Kidney epithelial cell (primary cell): ENCODE results near the gene CAMTA1. TPM values are rescaled to one million over a fixed set of nuclear protein-coding genes. Genes with fewer than 3 reads are reported as not detected.

Experiments
- DNase-seq: peaks from one replicate; pipeline ENCODE4 v3.0.0-alpha.2; 2010; ENCODE audit warnings: low read depth
- H3K27me3 ChIP-seq: 2 replicates; pipeline ENCODE4 v1.6.0; 2011; ENCODE audit warnings: low read length; ENCODE audit not compliant: control insufficient read depth, insufficient read depth
- H3K36me3 ChIP-seq: 2 replicates; pipeline ENCODE4 v1.5.1; 2011; ENCODE audit warnings: low read length; ENCODE audit not compliant: control insufficient read depth, insufficient read depth
- H3K4me3 ChIP-seq: 2 replicates; pipeline ENCODE4 v1.5.1; 2011; ENCODE audit warnings: low read depth, mild to moderate bottlenecking, control low read depth, low read length
- total RNA-seq: library from RNA; depleted of rRNA; stranded (reverse); fragments of >200 nt; gene quantifications from 2 replicates; pipeline ENCODE4 v1.2.3, GENCODE V29; 2015
- TF ChIP-seq, protein P1 (sequence below): IDR thresholded peaks from 2 replicates; pipeline ENCODE4 v1.5.1; 2011; ENCODE audit warnings: mild to moderate bottlenecking, moderate library complexity, low read length, control low read depth, inconsistent platforms; ENCODE audit not compliant: insufficient read depth, poor library complexity, severe bottlenecking

CAMTA1 gene
- total RNA-seq, 1 donor from 2014 or later = 76.5 TPM

DNA sequence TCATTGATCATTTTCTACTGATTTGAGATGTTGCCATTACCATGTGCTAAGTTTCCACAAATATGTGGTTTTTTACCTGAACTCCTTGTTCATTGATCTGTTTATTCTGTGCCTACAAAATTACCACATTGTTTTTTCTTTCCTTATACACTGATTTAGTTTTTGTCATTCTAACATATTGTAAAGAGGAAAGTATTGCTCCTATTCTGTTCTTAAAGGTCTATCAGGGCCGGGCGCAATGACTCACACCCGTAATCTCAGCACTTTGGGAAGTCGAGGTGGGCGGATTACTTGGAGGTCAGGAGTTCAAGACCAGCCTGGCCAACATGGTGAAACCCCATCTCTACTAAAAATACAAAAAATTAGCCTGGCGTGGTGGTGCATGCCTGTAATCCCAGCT is 75.1 kb downstream of the CAMTA1 start:
- Histone ChIP-seq H3K4me3 (no peak overlapping the region), H3K36me3 (peaks cover 1% of the 10 kb centered on the region), H3K27me3 (no peaks in the 10 kb centered on the region)
- no peak for DNase-seq
- TF ChIP-seq, protein P1, sequence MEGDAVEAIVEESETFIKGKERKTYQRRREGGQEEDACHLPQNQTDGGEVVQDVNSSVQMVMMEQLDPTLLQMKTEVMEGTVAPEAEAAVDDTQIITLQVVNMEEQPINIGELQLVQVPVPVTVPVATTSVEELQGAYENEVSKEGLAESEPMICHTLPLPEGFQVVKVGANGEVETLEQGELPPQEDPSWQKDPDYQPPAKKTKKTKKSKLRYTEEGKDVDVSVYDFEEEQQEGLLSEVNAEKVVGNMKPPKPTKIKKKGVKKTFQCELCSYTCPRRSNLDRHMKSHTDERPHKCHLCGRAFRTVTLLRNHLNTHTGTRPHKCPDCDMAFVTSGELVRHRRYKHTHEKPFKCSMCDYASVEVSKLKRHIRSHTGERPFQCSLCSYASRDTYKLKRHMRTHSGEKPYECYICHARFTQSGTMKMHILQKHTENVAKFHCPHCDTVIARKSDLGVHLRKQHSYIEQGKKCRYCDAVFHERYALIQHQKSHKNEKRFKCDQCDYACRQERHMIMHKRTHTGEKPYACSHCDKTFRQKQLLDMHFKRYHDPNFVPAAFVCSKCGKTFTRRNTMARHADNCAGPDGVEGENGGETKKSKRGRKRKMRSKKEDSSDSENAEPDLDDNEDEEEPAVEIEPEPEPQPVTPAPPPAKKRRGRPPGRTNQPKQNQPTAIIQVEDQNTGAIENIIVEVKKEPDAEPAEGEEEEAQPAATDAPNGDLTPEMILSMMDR = no peak

DNA sequence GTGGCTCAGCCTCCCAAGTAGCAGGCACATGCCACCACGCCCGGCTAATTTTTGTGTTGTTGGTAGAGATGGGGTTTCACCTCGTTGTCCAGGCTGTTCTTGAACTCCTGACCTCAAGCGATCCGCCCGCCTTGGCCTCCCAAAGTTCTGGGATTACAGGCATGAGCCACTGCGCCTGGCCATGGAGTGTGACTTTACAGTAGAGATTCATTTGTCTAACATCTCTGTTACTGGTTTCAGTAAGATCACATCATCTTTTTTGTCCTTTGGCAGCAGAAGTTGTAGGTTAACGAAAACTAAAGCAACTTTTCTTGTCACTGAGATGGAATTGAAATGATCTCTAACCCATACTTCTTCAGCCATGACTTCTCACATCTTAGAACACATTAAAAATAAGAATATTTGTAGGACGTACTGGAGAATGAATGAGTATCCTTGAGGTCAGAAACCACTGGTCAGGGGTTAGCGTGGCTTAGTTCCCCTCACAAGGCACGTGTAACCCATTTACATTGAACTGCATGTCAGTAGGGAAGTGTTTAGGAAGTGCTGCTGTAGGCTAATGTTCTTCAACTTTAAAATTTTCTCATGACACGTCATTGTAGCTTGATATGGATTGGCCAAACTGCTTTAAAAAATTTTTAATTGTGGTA is 75.9 kb downstream of the CAMTA1 start:
- Histone ChIP-seq H3K36me3 (no peaks in the 10 kb centered on the region), H3K27me3 (no peaks in the 10 kb centered on the region), H3K4me3 (no peak overlapping the region)
- DNase-seq = no peak
- TF ChIP-seq, protein P1 = no peak

DNA sequence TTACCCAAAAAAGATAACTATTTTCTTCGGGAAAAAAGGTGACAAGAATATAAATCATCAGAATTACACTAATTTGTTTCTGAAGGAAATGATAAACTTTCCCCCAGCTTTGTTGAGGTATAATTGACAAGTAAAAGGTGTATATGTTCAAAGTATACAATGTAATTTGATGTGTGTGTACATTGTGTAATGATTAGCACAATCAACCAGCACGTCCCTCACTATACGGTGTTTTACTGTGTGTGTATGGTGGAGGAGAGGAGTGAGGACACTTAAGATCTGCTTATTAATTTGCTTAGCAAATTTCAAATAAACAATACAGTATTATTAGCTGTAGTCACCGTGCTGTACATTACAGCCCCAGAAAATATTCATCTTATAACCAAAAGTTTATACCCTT is 77.7 kb downstream of the CAMTA1 start:
- no peak for DNase-seq
- Histone ChIP-seq H3K27me3 (no peaks in the 10 kb centered on the region), H3K4me3 (no peak overlapping the region), H3K36me3 (no peaks in the 10 kb centered on the region)
- TF ChIP-seq, protein P1 = no peak

DNA sequence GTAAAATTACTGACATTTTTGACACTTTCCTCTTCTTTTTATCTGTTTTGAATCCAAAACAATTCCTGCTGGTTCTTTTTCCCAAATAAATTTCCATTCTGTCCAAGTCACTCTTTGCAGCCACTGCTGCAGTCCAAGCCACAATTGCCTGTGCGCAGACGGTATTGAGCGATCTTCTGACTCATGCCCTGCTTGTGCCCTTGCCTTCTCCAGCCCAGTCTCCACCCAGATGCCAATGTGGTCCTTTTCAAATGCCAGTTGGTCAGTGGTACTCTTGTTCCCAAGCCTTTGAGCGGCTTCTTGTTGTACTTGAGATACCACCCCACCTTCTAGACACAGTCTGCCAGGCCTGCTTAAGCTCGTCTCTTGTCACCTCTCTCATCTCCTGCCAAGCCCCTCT is 78.9 kb downstream of the CAMTA1 start:
- TF ChIP-seq, protein P1 = no peak
- H3K27me3 ChIP-seq = no peaks in the 10 kb centered on the region
- H3K4me3 ChIP-seq = no peak overlapping the region
- H3K36me3 ChIP-seq = no peaks in the 10 kb centered on the region
- no peak for DNase-seq

- no peak overlapping the region for H3K4me3 ChIP-seq
- no peak for DNase-seq
- no peaks in the 10 kb centered on the region for H3K27me3 ChIP-seq
- TF ChIP-seq, protein P1 = no peak
- H3K36me3 ChIP-seq = no peaks in the 10 kb centered on the region
These were observed 81.6 kb downstream of the CAMTA1 start for GRCh38 chr1:6866825-6867224.

GRCh38 chr1:6867321-6867720 is 82.1 kb downstream of the CAMTA1 start:
- H3K4me3 ChIP-seq = no peak overlapping the region
- TF ChIP-seq, protein P1 = no peak
- no peak for DNase-seq

More at GRCh38 chr1:6867321-6867720, 82.1 kb downstream of the CAMTA1 start:
- Histone ChIP-seq H3K36me3 (no peaks in the 10 kb centered on the region), H3K27me3 (no peaks in the 10 kb centered on the region)
